B cell (primary cell): ENCODE results near the gene ESPN.

Experiments
- EZH2 ChIP-seq: IDR thresholded peaks from 2 replicates; pipeline ENCODE4 v1.6.1; 2012; ENCODE audit warnings: borderline replicate concordance, low read depth, mild to moderate bottlenecking, moderate library complexity, low read length; ENCODE audit not compliant: insufficient read depth, poor library complexity, severe bottlenecking
- TF ChIP-seq, protein P1 (sequence below): fragments of 200-600 bp; IDR thresholded peaks from one replicate; pipeline ENCODE4 v1.8.0; 2022; ENCODE audit warnings: antibody characterized with exemption, mild to moderate bottlenecking

GRCh38 chr1:6477039-6477820, 52.7 kb downstream of the ESPN start:
- TF ChIP-seq, protein P1, sequence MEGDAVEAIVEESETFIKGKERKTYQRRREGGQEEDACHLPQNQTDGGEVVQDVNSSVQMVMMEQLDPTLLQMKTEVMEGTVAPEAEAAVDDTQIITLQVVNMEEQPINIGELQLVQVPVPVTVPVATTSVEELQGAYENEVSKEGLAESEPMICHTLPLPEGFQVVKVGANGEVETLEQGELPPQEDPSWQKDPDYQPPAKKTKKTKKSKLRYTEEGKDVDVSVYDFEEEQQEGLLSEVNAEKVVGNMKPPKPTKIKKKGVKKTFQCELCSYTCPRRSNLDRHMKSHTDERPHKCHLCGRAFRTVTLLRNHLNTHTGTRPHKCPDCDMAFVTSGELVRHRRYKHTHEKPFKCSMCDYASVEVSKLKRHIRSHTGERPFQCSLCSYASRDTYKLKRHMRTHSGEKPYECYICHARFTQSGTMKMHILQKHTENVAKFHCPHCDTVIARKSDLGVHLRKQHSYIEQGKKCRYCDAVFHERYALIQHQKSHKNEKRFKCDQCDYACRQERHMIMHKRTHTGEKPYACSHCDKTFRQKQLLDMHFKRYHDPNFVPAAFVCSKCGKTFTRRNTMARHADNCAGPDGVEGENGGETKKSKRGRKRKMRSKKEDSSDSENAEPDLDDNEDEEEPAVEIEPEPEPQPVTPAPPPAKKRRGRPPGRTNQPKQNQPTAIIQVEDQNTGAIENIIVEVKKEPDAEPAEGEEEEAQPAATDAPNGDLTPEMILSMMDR = no peak
- TF ChIP-seq EZH2 = no peak
